GM04503 (cell line): ENCODE results near the gene CELF1.

ENCODE experiments used
- DNase-seq: peaks from one replicate; pipeline ENCODE4 v3.0.0-alpha.2; 2012; ENCODE audit warnings: low read depth

Gene CELF1

GRCh38 chr11:47509077-47509536 is 43.8 kb downstream of the CELF1 start:
- no peak for DNase-seq

DNA sequence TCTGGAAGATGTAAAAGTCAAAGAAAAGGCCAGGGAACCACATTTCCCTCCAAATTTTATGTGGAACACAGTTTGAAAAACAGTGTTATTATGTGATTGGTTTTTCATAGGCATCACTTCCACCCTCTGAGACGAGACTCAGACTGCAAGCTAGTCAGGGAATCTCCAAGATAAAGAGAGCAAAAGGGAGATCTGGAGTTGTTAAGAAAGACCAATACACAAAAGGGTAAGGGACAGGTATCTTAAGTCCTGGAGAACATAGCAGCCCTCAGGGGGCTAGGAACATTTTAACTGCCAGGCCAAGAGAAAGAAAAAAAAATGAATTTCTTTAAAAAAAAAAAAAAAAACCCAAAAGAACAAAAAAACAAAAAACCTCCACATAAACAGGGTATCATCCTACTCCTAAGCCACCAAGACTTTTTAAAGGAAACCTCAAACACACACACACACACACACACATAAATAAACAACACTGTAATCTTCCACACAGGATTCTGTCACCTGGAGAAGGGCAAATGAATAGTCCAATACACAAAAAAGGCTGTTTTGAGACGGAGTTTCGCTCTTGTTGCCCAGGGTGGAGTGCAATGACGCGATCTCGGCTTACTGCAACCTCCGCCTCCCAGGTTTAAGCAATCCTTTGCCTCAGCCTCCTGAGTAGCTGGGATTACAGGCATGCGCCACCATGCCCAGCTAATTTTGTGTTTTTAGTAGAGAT is 44.5 kb downstream of the CELF1 start:
- no peak for DNase-seq

DNA sequence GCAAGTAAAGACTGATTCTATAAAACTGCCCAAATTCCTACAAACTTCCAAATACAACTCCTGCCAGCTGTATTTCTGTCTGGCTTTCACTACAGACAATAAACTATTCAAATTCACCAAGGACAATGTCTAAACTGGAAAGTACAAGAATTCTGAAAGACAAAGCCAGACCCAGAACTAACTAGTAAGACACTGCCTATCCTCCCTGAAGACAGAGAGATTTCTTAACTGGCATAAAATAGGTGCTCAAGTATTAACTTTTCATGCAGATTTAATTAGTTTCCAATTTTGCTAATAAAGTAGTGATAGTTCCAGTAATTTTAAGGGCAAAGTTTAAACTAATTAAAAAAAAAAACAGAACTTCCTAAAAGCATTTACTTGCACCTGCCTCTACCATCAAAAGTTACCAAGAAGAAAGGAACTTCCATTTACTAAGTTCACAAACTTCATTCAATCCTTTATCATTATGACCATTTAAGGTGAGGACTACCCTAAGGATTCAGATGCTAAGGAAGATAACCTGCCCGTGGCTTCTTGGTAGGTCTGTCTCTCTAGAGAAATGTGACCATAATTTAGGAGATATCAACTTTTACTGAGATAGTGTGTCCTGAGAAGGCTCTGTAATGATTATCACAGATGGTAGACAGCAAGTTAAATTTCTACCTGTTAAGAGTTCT is 45.2 kb downstream of the CELF1 start:
- no peak for DNase-seq

DNA sequence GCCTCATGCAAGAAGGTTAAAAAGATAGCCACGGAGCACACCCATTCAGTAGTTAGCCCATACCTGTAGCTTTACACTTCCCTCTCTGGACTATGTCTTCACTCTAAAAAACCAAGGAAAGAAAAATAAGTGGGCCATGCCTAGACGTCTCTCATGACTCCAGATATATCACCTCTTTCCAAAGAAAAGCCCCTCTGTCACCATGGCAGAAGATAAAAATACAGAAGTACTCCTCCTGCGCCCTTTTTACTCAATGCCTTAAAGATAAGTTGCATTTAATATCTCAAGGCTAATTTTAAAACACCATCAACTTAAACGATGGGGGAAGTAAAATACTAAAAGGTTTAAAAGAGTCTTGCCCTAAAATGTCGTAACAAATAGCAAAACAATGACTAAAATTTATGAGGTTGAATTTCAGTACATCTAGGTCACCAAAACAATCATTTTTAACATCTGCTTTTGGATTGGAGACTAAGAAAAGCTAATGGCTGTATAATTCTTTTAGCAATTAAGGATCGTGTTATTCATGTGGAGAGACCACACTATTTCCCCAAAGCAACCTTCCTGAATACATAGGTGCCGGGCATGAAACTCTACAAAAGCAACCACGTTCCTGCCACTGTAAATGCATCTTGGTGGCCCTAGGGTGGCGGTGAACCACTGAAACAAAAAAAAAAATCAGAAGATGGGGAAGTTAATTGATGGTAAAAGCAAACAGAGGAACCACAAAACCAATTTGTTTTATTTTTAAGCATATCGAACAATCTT is 46.0 kb downstream of the CELF1 start:
- DNase-seq = peak; percentile 16

- DNase-seq = no peak
Observed at GRCh38 chr11:47506373-47506772, 46.6 kb downstream of the CELF1 start.

GRCh38 chr11:47504910-47505309 is 48.0 kb downstream of the CELF1 start:
- no peak for DNase-seq

- DNase-seq = no peak
Observed at GRCh38 chr11:47503227-47503626, 49.7 kb downstream of the CELF1 start.

DNA sequence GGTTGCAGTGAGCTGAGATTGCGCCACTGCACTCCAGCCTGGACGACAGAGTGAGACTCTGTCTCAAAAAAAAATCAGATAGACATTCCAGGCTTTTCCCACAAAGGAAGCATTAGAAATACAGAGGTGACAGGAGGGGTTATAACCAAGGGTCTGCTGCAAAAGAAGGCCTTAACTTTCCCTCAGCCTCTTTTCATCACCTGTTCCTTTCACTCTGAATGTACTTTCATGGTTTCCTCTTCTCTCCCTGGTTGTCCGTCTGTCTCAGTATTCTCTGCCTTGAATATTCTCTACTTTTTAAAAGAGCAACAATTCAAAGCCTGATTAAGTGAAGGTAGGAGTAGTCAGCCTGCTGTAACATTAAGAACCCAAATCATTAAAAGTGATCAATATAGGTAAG is 50.2 kb downstream of the CELF1 start:
- DNase-seq = no peak

GRCh38 chr11:47501101-47501500 is 51.8 kb downstream of the CELF1 start:
- no peak for DNase-seq

GRCh38 chr11:47500121-47500520 is 52.8 kb downstream of the CELF1 start:
- DNase-seq = no peak

GRCh38 chr11:47499614-47500013 is 53.3 kb downstream of the CELF1 start:
- DNase-seq = no peak

DNA sequence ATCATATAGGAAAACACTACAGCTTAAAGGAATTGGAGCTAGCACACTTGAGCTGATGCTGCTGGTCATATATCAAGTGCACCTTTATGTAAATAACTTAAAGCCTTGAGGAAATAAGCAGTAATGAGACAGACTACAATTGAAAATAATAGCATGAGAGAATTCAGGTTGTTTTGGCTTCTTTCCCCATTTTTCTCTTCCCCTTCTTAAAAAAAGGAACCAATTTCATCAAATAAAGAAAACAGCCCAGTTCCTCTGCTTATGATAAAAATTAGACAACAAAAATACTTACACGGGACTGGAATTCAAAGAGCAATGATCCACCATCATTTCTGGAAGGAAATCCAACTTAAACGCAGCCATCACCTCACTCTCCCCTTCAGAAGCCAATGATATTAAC is 53.8 kb downstream of the CELF1 start:
- DNase-seq = no peak

DNA sequence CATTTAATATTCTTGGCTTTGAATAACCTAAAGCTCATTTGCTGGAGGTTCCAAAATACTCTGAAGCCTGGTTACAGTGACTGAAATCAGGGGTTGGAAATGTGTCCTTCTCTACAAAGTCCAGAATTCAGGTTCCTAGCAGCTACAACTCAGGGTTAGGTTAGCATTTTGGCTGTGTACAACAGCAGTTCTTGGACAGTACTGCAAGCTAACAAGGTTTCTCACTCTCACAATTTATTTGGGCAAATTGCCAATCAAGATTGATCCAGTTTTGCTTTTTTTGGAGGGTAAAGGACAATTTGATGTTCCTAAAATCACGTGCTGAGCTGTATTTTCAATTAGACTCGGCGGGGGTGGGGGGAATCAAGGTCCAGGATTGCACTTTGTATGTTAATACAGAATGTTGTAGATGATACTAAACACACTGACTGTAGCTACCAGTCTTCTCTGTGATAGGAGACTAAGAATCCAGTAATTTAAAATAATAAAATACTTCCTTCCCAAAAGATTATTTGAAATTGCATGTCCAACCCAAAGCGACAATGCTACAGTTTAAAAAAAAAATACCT is 54.3 kb downstream of the CELF1 start:
- DNase-seq = no peak

DNA sequence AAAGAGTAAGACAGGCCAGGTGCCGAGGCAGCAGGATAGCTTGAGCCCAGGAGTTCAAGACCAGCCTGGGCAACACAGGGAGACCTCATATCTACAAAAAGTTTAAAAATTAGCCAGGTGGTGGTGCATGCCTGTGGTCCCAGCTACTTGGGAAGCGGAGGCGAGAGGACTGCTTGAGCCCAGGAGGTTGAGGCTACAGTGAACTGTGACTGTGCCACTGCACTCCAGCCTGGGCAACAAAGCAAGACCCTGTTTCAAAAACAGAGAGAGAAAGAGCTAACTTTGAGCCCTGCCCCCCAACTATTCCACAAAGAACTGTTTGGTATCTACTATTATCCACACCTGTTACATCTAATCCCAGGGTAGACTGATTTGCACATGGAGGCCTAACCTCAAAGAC is 54.8 kb downstream of the CELF1 start:
- DNase-seq = no peak

DNA sequence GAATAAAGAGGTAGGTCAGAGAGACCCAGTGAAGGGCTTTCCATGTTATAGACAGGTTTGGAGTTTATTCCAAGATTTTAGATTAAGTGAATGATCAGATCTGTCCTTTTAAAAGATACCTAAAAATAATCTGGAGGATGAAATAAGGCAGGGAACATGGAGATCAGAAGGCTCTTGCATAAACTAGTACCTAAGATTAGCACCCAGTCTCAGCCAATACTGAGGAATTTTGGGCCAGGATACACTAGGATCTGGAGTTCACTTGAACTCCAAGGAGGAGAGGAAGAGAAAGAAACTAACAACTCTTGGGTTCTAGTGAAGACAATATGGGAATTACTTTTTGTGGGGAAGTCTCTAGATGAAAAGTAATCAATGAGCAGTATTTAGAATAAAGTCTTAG is 56.1 kb downstream of the CELF1 start:
- no peak for DNase-seq

GRCh38 chr11:47495856-47496217 is 57.1 kb downstream of the CELF1 start:
- DNase-seq = no peak

- peak; percentile 47 for DNase-seq
Observed at GRCh38 chr11:47495011-47495855, 57.7 kb downstream of the CELF1 start.

DNA sequence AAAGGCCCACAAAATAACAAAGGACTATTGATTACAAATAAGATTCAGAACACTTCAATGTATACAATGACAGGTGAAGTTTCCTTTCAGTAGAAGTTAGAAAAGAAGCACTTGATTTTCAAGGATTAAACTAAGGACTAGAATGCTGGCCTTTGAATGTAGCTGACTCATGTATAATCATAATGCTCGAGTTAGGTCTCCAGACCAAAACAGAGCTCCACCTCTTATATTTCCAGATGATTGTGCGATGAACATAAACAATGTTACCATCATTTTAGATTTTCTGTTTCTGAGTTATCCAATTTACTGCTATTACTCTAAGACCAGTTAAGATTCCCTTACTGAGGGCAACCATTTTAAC is 63.6 kb downstream of the CELF1 start:
- DNase-seq = no peak

DNA sequence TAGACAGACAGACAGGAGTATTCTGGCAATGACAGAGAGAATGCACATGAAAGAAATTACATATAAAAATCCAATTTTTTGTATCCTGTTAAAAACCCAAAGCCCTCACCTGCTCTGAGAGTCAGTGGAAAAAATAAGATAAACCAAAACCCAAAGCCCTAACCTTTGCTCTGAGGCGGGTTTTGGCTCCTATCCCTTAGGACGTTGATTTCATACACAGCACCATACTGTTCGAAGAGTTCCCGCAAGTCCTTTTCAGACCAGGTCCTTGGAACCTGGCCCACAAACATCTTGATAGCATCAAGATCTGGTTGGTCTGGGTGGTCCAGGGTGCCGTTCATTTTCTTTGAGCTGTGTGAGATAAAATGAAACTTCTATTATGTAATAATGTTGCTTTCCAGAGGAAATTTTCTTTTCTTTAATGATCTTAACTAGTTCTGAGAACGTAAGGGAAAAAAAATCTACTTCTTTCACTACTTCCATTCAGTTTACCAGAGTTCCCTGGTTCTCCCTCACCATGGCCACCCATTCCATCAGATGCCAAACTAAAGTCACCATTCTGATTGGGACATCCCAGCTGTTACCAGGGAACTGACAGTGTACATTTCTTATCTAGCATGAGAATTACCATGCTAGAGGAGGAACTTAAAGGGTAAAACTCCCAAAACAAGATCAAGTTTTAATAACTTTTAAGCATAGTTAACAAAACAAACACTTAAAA is 64.1 kb downstream of the CELF1 start:
- no peak for DNase-seq

DNA sequence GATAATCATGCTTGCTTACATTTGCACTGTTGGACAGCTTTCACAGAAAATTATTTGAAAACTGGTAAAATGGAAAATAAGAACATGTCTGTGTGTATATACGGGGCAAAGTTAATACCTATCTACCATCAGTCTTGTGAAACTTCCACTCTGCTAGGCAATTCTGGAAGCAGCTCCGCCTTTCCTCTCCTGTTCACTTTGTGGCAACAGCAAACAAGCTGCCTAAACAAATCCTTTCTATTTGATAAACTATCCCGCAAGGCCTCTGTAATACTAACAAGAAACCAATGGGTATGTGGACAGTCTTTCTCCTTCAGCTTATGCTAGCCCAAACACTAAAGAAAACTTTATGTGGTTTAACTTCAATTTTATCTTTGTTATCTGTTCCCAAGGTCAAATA is 64.8 kb downstream of the CELF1 start:
- DNase-seq = no peak

GRCh38 chr11:47487421-47487820 is 65.5 kb downstream of the CELF1 start:
- no peak for DNase-seq
